NCI-H2107 treated with DMSO at 0.1 percent for 48 hours (cell line): ENCODE measurements around the gene RHO.

Source experiments
- DNase-seq: peaks from one replicate; lab custom pipeline; 2025; ENCODE audit not compliant: unreplicated experiment; lab: John Stamatoyannopoulos, UW

Gene RHO

GRCh38 chr3:129576514-129577352 lies 48.3 kb downstream of the RHO start:
- peak; percentile 62 for DNase-seq

GRCh38 chr3:129577366-129577765 lies 48.9 kb downstream of the RHO start:
- no peak for DNase-seq

- no peak for DNase-seq
Observed at GRCh38 chr3:129577925-129578786, 49.7 kb downstream of the RHO start.

GRCh38 chr3:129579991-129580390 lies 51.6 kb downstream of the RHO start:
- no peak for DNase-seq

- no peak for DNase-seq
Observed at GRCh38 chr3:129581623-129582022, 53.2 kb downstream of the RHO start.

GRCh38 chr3:129582799-129583198 lies 54.4 kb downstream of the RHO start:
- DNase-seq, result no peak

GRCh38 chr3:129583289-129583688 lies 54.9 kb downstream of the RHO start:
- no peak for DNase-seq

GRCh38 chr3:129584631-129585030 lies 56.2 kb downstream of the RHO start:
- DNase-seq, result no peak
